A549 (cell line): ENCODE results near the gene NNMT. TPM values are rescaled to one million over a fixed set of nuclear protein-coding genes. Genes with fewer than 3 reads are reported as not detected.

Experiments used
- CHD4 ChIP-seq: fragments of 200-600 bp; sonication (generic); IDR thresholded peaks from 2 replicates; pipeline ENCODE4 v1.6.1; 2016; ENCODE audit warnings: antibody characterized with exemption, mild to moderate bottlenecking, borderline replicate concordance
- EHMT2 ChIP-seq: fragments of 200-600 bp; sonication (generic); IDR thresholded peaks from 2 replicates; pipeline ENCODE4 v1.6.1; 2016; ENCODE audit warnings: antibody characterized with exemption, low read depth, mild to moderate bottlenecking, moderate library complexity
- HDAC2 ChIP-seq: fragments of 200-600 bp; sonication (generic); IDR thresholded peaks from 2 replicates; pipeline ENCODE4 v1.6.1; 2016
- HOXB13 ChIP-seq: fragments of 250-450 bp; sonication (Bioruptor Pico); IDR thresholded peaks from 2 replicates; pipeline ENCODE4 v1.5.0; 2020; ENCODE audit warnings: low read depth, mild to moderate bottlenecking, moderate library complexity
- KDM1A ChIP-seq: fragments of 200-600 bp; sonication (generic); IDR thresholded peaks from 2 replicates; pipeline ENCODE4 v1.6.1; 2016; ENCODE audit warnings: low read depth, mild to moderate bottlenecking
- ZC3H11A ChIP-seq: fragments of 450-650 bp; IDR thresholded peaks from 2 replicates; pipeline ENCODE4 v1.6.1; 2014; ENCODE audit warnings: antibody characterized with exemption, mild to moderate bottlenecking
- polyA plus RNA-seq, 4 experiments: library from polyadenylated mRNA; depleted of rRNA in 3 of 4; stranded (reverse); fragments of >200 nt; fragmentation: RNase III in 1 of 4; extraction: RNeasy Plus Mini Kit Qiagen cat#74134 plus additional on column Dnase treatment in 1 of 4; gene quantifications; 2 replicates in 3 of 4; 3 replicates in 1 of 4; pipeline ENCODE4 v1.2.3, GENCODE V29; 2011 to 2017
- TF ChIP-seq, protein P1 (sequence below): fragments of 450-650 bp; IDR thresholded peaks from 2 replicates; pipeline ENCODE4 v1.6.1; 2014; ENCODE audit warnings: antibody characterized with exemption
- TF ChIP-seq, protein P2 (sequence below): fragments of >200 bp; sonication (Bioruptor Twin); formaldehyde crosslinking; IDR thresholded peaks from 3 replicates; pipeline ENCODE4 v1.5.1; 2016
- TF ChIP-seq, protein P3 (sequence below): fragments of >200 bp; sonication (Bioruptor Twin); formaldehyde crosslinking; IDR thresholded peaks from 3 replicates; pipeline ENCODE4 v1.6.1; 2016

Gene NNMT
- polyA plus RNA-seq, 2 of the 4 experiments (the other 2 are of a cell fraction) = 285 to 421 TPM

DNA sequence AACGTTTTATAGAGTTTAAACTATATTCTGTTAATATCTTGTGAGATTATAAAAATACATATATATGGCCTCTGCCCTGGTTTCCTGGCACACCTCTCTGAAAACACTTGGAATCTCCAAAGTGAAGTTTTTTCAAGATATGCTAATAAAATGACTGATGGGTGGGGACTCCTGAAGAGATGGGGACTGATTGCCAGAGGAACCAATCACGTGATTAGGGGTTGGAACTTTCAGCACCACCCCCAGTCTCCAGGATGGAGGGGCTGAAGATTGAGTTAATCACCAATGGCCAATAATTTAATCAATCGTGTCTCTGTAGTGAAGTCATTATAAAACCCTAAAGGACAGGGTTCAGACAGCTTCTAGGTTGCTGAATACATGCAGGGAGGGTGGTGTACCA, 66.8 kb downstream of the NNMT start (continued):
- TF ChIP-seq, protein P1, sequence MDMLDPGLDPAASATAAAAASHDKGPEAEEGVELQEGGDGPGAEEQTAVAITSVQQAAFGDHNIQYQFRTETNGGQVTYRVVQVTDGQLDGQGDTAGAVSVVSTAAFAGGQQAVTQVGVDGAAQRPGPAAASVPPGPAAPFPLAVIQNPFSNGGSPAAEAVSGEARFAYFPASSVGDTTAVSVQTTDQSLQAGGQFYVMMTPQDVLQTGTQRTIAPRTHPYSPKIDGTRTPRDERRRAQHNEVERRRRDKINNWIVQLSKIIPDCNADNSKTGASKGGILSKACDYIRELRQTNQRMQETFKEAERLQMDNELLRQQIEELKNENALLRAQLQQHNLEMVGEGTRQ = no peak
- TF ChIP-seq HOXB13 (CRISPR knock-in tag) (no peak), EHMT2 (no peak), HDAC2 (no peak), ZC3H11A (no peak), KDM1A (no peak), CHD4 (no peak)
- TF ChIP-seq, protein P2, sequence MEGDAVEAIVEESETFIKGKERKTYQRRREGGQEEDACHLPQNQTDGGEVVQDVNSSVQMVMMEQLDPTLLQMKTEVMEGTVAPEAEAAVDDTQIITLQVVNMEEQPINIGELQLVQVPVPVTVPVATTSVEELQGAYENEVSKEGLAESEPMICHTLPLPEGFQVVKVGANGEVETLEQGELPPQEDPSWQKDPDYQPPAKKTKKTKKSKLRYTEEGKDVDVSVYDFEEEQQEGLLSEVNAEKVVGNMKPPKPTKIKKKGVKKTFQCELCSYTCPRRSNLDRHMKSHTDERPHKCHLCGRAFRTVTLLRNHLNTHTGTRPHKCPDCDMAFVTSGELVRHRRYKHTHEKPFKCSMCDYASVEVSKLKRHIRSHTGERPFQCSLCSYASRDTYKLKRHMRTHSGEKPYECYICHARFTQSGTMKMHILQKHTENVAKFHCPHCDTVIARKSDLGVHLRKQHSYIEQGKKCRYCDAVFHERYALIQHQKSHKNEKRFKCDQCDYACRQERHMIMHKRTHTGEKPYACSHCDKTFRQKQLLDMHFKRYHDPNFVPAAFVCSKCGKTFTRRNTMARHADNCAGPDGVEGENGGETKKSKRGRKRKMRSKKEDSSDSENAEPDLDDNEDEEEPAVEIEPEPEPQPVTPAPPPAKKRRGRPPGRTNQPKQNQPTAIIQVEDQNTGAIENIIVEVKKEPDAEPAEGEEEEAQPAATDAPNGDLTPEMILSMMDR = no peak
- TF ChIP-seq, protein P3, sequence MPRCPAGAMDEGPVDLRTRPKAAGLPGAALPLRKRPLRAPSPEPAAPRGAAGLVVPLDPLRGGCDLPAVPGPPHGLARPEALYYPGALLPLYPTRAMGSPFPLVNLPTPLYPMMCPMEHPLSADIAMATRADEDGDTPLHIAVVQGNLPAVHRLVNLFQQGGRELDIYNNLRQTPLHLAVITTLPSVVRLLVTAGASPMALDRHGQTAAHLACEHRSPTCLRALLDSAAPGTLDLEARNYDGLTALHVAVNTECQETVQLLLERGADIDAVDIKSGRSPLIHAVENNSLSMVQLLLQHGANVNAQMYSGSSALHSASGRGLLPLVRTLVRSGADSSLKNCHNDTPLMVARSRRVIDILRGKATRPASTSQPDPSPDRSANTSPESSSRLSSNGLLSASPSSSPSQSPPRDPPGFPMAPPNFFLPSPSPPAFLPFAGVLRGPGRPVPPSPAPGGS = no peak
- TF ChIP-seq, all 56 proteins: peak for 0

Other genes with a start within 250 kb of the NNMT start
- not detected in 2 replicates for gene ZBTB16, start 236.7 kb upstream of the NNMT start, polyA plus RNA-seq (2011; rRNA removed)
- gene ZBTB16, start 236.7 kb upstream of the NNMT start, polyA plus RNA-seq (2017; fragmentation: RNase III; extraction: RNeasy Plus Mini Kit Qiagen cat#74134 plus additional on column Dnase treatment) = not detected in 3 replicates
- 7.7 and 9.3 TPM in 2 replicates for gene C11orf71, start 104.1 kb downstream of the NNMT start, polyA plus RNA-seq (2011; rRNA removed)
- 4.4 to 6.2 TPM (median 6.0 TPM) in 3 replicates for gene C11orf71, start 104.1 kb downstream of the NNMT start, polyA plus RNA-seq (2017; fragmentation: RNase III; extraction: RNeasy Plus Mini Kit Qiagen cat#74134 plus additional on column Dnase treatment)
- 41.2 and 52.2 TPM in 2 replicates for gene RBM7, start 104.3 kb downstream of the NNMT start, polyA plus RNA-seq (2011; rRNA removed)
- 31.6 to 36.2 TPM (median 33.6 TPM) in 3 replicates for gene RBM7, start 104.3 kb downstream of the NNMT start, polyA plus RNA-seq (2017; fragmentation: RNase III; extraction: RNeasy Plus Mini Kit Qiagen cat#74134 plus additional on column Dnase treatment)
- gene REXO2, start 143.1 kb downstream of the NNMT start, polyA plus RNA-seq (2011; rRNA removed) = 215 and 226 TPM in 2 replicates
- 192 to 218 TPM (median 214 TPM) in 3 replicates for gene REXO2, start 143.1 kb downstream of the NNMT start, polyA plus RNA-seq (2017; fragmentation: RNase III; extraction: RNeasy Plus Mini Kit Qiagen cat#74134 plus additional on column Dnase treatment)